ENCODE results near the gene SYNPR.
A peak's percentile ranks its signal among the peaks of the same experiment; 100 is the strongest.

SYNPR gene

DNA sequence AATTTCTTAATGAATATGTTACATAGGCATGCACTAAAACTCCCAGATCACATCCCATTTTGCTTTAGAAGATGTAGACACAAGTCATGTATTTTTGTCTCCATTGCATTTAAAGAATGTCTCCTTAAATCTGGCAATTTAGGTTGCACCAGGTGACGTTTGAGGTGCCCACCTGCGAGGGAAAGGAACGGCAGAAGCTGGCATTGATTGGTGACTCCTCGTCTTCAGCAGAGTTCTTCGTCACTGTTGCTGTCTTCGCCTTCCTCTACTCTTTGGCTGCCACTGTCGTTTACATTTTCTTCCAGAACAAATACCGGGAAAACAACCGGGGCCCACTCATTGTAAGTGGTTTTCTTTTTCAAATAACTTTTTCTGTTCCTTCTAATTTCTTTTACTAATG is 278.3 kb downstream of the SYNPR start:
- DNase-seq (ENCODE audit: low spot score): no peak

DNA sequence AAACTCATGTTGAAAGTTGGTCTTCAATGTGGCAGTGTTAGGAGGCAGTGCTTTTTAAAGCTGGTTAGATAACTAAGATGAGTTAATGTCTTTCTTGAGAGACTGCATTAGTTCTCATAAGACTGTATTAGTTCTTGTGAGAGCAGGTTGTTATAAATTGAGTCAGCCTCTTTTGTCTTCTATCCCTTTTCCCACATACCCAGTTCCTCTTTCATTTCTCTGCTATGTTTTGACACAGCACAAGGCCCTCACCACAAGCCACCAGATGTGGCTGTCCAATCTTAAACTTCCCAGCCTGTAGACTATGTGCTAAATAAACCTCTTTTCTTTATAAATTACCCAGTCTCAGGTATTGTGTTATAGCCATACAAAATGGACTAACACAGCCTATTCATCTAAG is 279.8 kb downstream of the SYNPR start:
- DNase-seq (ENCODE audit: low spot score): no peak

DNA sequence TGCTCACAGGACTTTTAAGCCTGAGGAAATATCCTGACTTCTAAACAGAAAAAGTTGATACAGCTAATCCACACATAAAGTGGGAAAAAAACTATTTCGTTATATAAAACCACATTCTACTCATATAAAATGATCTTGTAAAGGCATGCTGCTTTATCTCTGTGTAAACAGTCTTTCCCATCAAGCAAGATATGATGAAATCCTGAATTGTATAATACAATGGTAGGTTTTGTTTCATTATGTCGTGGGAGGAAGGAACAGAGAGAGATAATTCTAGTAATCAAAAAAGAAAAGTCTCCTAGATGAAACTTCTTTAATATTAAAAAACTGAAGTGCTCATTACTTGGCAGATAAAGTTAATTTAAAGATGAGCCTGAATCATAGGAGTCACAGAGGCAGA is 281.8 kb downstream of the SYNPR start:
- no peak for DNase-seq (ENCODE audit: low spot score)

DNA sequence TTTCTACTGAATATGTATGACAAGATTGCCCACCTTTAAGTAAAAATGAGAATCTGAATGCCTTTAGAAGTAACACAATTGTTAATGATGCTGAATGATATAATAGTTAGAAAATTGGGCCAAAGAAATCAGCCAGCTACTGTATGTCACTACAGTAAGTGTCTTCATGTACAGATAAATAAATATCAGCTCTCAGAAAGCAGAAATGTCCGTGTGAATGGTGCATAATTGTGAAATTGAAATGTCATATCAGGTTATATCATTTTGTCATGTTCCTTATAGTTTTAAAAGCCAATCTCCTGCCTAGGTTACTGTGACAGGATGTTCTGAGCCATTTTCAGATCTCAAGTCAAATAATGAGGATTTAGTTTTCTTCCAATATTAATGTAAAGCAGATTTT is 283.8 kb downstream of the SYNPR start:
- no peak for DNase-seq (ENCODE audit: low spot score)

DNA sequence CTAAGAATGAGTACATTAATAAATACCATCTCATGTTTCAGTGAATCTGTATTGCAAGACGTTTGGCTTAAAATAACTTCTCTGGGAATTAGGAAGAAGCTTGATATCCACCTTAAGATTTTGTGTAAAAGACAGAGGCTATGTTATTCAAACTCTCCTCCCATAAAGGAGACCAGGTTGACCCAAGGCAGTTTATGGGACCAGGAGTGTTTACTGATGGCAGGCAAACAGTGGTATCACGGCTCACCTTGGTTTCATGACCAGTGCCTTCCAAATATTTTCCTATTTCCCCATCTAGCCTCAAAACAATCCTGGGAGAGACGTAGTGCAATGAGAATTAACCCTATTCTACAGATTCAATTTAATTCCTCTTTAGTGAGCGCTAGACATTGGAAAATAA is 284.2 kb downstream of the SYNPR start:
- no peak for DNase-seq (ENCODE audit: low spot score)

DNA sequence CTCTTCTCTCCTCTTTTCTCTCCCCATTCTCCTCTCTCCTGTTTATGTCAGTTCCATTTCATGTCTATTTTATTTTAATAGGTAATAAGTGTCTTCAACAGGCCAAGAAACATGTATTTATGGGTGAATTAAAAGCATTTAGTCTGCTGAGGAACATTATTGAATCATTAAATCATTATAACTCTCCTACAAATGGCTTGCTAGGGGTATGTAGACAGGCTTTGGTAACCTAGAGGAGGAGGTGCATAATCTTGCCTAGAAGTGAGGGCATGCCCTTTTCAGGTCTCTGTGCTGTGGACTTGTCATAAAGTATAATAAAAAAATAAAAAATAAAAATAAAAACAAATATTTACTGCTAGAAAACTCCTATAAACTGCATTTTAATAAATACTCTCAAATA is 285.5 kb downstream of the SYNPR start:
- no peak for DNase-seq (ENCODE audit: low spot score)

DNA sequence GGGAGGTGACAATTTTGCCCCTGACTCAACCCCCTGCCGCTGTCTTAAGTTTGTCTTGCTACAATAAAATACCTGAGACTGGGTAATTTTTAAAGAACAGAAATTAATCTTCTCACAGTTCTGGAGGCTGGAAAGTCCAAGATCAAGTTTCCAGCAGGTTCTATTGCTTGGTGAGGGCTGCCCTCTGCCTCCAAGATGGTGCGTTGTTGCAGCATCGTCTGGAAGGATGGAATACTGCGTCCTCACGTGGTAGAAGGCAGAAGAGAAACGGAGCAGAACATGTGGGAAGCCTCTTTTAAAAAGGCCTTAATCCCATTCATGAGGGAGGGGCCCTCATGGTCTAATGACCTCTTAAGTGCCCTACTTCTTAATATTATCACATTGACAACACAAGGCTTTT is 287.1 kb downstream of the SYNPR start:
- DNase-seq (ENCODE audit: low spot score): no peak

DNA sequence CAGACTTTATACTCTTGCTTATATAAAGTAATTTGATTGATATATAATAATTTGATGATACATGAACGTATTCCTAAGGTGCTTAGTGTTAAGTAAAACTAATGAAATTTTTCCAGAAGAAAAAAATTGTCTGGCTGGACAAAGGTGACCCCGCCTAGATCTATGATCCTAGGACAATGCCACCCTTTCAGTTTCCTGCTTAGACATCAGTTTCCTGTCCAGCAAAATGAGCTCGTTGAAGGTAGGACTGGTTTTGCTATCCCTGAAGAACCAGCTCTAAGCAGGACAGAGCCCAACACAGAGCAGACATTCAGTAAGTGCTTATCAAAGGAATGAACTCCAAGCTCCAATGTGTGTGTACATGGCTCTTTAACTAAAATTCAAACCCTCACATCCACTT is 293.6 kb downstream of the SYNPR start:
- no peak for DNase-seq (ENCODE audit: low spot score)

DNA sequence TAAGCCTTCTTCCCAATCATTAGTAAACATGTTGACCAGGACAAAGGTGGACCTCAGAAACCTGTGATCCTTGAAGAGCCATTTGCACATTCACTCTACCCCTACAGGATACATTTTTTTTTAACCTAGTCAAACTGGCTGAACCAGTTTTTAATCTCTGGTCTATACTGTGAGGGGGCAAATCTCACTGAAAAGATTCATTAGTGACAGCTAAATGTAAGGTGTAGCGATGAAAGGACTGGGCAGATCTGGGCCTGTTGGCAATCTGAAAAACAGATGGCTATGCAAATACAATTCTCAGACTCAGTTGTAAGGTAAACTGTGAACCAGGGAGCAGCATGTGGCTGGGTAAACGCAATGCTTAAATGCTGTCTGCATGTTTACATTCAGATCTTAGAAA is 298.7 kb downstream of the SYNPR start:
- DNase-seq (ENCODE audit: low spot score): peak; percentile 63

DNA sequence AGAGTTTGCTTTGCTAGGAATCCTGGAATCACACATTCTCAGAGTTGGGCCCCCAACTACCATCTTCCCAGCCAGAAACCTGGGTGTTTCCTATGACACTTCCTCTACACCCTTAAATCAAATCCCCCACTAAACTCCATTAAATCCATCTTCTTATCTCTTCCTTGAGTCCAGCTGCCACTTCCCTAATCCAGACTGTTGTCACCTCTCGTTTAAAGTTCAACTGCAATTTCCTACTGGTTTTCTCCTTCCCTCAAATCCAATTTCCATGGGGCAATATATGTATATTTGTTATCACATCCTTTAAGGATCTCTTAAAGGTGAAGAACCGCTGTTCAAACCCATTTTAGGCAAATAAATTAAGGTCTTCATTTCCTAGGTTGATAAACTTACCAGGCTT is 300.8 kb downstream of the SYNPR start:
- DNase-seq (ENCODE audit: low spot score): no peak

DNA sequence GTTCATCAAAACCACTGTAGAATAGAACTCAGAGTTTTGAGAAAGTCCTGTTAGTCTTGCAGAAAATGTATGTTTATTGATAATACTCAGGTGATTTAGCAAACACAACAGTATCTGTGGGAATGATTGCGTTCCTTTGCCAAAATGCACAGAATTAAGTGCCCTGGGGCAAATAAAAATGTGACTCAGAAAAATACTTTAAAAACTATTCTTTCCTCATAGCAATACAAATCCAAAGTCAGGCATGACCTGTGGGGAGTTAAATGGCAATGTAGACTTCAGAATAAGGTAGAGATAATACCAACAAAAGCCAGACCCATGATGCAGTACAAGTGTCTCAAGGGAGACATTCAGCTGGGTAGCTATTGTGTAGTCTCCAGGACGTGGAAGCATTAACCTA is 302.0 kb downstream of the SYNPR start:
- DNase-seq (ENCODE audit: low spot score): no peak

DNA sequence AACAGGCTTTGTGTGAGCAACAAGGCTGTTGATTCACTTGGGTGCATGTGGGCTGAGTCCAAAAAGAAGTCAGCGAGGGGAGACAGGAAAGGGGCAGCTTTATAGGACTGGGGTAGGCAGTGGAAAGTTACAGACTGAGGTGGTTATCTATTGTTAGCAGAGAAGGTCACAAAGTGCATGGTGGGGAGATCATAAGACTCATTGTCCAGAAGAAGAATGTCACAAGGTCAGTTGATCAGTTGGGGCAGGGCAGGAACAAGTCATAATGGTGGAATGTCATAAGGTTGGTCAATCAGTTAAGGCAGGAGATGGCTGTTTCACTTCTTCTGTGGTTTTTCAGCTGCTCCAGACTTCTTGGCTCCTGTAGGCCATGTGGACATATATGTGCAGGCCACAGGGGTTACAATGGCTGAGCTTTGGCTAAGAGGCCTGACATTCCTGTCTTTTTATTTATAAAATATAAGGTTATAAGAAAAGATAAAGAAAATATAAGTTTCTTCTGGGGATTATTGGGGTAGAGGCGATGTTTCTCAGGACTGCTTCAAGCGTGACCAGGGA is 304.9 kb downstream of the SYNPR start:
- no peak for DNase-seq (ENCODE audit: low spot score)

DNA sequence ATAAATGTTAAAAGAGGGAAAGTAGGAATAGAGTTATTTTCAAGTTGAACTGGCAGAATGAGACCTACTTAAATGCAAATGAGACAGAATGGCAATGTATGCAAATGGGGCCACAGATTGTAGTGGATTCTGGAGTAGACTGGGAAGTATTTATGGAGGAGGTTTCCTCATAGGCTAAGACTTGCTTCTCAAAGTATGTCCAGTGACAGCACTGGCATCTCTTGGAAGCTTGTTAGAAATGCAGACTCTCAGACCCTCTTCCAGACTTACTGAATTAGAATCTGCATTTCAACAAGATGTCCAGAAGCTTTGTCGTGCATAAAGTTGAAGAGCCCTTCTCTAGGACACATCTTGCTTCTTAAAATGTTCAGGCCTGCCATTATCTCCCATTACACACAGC is 306.6 kb downstream of the SYNPR start:
- DNase-seq (ENCODE audit: low spot score): no peak

DNA sequence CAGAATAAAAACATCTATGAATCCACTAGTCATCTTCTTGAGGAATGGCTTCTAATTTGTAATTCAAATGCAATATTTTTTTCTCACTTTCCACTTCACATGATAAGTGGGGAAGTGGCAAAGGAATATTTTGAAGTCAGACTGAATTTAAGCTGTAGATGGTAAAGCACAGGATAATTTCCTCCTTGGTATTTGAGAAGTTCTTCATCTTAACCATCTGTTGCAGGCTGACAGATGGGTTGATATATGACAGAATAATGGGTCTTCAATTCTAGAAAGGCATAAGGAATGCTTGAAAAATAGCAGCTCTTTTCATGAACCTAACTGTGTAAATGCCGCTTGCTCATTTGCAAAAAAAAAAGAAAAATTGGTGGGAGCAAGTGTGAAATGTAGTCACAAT is 307.8 kb downstream of the SYNPR start:
- DNase-seq (ENCODE audit: low spot score): no peak

DNA sequence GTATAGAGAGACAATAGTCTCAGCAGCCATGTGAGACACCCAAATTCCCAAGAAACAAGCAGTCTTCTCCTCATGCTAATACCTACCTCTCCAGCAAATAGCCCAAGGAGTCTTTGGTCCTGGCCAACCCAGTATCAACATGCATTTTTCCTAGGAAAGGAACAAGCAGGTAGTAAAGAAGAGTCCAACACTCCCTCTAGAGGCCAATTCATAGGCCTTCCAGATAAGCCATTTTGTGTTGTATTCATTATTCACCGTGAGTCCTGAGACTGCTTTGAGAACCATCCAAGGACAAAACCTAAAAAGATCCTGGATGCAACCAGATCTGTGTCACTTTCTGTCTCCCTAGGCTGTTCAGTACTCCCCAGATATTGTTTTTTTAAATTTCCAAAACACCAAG is 310.8 kb downstream of the SYNPR start:
- DNase-seq (ENCODE audit: low spot score): no peak

DNA sequence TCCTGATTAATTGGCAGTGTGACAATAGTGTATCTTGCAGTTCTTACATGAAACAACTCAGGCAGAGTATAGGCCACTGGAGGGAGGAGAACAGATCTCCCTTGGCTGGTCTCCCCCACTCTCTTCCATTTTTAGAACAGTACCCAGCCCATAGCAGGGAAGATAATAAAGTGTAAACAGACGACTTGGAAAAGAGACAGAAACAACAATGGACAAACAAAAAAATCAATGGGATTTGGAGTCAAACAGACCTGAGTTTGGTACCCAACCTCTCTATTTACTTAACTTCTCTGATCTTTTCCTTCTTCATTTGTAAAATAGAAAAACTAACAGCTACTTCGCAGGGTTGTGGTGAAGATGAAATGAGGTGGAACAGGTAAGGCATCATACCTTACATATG is 315.7 kb downstream of the SYNPR start:
- DNase-seq (ENCODE audit: low spot score): no peak

DNA sequence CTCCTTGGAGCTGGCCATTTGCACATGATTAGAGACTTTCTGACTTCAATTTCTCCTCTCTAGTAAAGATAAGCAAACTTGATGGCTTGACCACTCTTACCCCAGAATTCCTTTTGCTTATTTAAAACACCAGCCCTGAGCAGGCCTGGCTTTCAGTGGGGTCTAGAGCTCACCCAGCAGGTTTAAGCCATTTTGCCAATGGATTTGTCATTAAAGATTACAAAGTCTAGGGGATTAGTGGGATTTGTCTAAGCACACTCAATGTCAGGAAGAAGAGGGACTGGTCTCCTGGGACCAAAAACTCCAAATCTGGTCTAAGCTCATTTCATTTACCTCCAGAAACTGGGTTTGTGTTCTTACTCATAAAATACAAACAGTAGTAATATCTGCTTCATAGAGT is 317.1 kb downstream of the SYNPR start:
- DNase-seq (ENCODE audit: low spot score): no peak

DNA sequence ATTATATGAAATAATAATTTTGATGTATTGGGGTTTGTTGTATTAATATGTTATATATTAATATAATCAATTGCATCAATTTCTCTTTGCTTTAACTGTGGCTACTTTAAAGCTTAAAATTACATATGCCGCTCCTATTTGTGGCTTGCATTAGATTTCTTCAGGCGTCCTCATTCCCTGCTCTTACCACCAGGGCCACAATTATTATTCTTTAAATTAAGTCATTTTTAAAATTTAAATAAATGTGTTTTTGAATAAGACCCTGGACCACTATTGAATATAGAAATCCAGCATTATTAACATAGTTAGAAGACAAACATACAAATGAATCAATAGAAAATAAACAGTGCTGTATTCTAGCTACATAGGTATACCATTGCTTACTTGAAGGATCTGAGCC is 318.9 kb downstream of the SYNPR start:
- DNase-seq (ENCODE audit: low spot score): no peak

DNA sequence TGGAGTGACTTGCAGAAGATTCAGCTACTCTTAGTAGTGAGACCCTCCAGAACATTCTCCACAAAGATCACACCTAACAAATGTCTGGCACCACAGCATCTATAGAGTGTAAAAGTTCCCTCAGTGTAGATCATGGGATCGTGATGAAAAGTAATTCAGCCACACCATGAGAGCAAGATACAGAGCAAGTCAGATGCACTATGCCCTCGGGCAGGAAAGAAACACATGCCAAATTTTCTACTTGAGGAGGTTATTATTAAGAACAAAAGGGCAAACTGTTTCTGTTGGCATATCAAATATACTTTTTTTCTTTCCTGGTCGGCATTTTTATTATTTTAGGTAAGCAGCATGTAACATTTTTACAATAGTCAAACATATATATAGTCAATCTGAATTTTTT is 329.6 kb downstream of the SYNPR start:
- no peak for DNase-seq (ENCODE audit: low spot score)

DNA sequence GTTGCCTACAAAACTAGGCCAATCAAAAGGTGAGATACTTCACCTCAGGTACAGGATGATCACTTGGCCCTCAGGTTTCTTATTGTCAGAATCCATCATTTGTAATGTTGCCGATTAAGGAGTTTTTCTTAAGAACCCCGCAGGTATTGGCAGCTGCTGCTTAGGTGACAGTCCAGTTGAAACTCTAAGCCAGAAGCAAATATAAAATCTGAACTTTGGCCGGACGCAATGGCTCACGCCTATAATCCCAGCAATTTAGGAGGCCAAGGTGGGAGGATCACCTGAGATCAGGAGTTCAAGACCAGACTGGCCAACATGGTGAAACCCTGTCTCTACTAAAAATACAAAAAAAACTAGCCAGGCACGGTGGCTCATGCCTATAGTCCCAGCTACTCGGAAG is 331.3 kb downstream of the SYNPR start:
- no peak for DNase-seq (ENCODE audit: low spot score)

DNA sequence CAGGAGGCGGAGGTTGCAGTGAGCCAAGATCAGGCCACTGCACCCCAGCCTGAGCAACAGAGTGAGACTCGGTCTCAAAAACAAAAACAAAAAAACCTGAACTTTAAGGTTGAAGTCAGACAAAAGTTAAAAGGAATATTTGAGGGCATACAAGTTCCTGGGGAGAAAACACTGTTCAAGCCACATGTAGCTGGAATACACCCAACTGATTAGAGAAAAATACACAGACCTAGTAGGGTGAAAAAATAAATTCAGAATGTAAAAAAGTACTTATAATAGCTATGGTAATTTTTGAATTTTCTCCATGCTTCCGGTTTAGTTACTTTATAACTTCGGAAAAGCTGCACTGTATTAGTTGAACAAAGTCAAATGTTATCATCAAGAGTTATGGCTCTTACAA is 331.7 kb downstream of the SYNPR start:
- no peak for DNase-seq (ENCODE audit: low spot score)

DNA sequence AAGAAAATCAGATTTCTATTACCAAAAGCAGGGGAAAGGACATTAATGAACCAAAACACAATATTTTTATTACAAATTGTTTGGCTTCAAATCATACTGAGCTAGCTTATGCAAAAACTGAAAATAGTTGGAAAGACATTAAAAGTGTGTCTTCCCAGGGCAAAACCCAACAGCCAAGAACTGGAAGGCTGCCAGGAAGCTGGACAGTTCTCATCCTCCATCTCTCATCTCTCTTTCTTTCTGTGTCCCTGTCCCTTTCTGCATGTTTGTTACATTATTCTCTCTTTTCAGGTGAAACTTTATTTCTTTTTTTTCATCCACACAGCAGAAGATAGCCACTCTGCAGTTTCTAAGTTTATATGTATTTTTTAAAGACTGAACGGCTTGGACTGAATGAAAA is 333.3 kb downstream of the SYNPR start:
- DNase-seq (ENCODE audit: low spot score): no peak

DNA sequence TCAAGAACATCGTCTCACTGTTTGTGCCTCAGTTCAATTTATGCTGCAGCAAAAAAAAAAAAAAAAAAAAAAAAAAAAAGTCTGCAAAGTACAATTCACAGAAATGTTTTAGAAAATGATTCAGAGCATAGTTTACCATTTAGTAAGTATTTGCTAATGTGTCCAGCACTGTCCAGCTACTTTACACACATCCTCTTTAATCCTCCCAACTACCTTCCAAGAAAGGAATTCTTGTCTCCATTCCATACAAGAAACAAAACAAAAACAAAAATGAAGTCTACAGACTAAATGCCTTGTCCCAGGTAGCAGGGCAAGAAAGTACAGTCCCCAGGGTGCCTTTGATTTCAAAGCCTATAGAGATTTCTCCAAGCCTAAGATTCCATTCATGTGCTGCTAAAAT is 335.5 kb downstream of the SYNPR start:
- DNase-seq (ENCODE audit: low spot score): no peak

DNA sequence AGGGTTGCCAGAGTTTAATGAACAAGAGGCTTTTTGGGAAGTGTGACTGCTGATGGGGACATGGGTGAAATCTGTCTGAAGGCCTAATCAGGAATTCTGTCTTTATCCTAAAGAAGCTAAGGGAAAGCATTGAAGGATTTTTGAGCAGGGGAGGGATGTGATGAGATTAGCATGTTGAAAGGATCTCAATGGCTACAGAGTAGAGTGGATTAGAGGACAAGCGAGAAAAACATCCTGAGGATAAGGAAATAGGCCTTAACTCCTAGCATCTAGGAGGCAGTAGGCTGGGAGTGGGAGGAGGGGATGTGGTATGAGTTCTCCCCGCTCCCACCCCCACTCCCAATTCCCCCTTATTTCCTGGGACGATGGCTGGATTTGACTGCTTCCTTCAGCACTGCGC is 339.3 kb downstream of the SYNPR start:
- DNase-seq (ENCODE audit: low spot score): no peak

DNA sequence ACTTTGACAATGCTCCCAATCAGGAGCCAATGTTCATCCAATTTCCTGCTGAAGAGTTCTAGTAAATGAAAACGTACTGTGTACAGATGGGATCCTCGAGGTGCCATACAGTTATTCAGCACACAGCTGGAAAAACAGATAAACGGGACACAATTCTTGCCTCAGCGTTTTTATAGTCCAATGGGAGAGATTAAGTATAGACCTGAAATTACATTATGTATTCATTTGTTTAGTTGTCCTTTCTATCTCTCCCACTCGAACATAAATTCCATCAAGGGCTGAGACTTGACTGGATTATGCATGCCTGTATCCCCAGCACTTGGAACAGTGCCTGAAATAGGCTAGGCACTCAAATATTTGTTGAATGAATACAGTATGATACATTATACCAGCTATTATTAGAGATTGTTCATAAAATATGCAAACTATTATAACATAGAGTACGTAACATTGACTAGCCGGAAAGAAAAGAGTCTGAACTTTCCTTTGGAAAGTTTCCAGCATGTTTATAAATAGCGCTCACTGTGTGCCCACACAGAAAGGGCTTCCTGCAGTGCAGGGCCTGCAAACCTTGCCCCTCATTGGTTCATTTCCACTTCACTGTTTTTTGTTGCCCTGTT is 346.9 kb downstream of the SYNPR start:
- DNase-seq (ENCODE audit: low spot score): no peak
